ENCODE data around the gene SHANK2. TPM values are rescaled to one million over a fixed set of nuclear protein-coding genes. Genes with fewer than 3 reads are reported as not detected.

Gene SHANK2
- polyA plus RNA-seq, 3 donors = not detected

GRCh38 chr11:71212871-71213559 is 39.4 kb downstream of the SHANK2 start:
- H3K9me3 ChIP-seq (replicated peaks in 1 of 2; ENCODE audit: control insufficient read depth in 1 of 2, insufficient read depth in 1 of 2, low read length in 2 of 2) = no peaks in the 10 kb centered on the region
- H3K79me2 ChIP-seq (ENCODE audit: insufficient read depth, low read length) = no peaks in the 10 kb centered on the region
- H3K27me3 Mint-ChIP-seq (ENCODE audit: low read depth in 3 of 3) = peaks cover 2 to 11% (median 3%) of the 10 kb centered on the region in 3 donors
- no peaks in the 10 kb centered on the region for H3K36me3 Mint-ChIP-seq
- peaks cover 0 to 6% (median 0%) of the 10 kb centered on the region in 7 donors for H3K9me3 Mint-ChIP-seq
- no peak overlapping the region for H3K4me3 Mint-ChIP-seq
- H3K36me3 ChIP-seq (replicated peaks in 1 of 2; ENCODE audit: control insufficient read depth in 1 of 2, insufficient read depth in 2 of 2, low read length in 2 of 2) = no peaks in the 10 kb centered on the region
- no peak overlapping the region for H2AFZ ChIP-seq (ENCODE audit: insufficient read depth, low read depth, low read length, poor library complexity, severe bottlenecking)
- H3K9ac ChIP-seq (ENCODE audit: insufficient read depth, low read length, poor library complexity, severe bottlenecking) = no peak overlapping the region
- no peak overlapping the region for H3K4me3 ChIP-seq (replicated peaks in 1 of 3; ENCODE audit: low read depth in 2 of 3, low read length in 3 of 3)
- no peaks in the 10 kb centered on the region for H3K27me3 ChIP-seq (ENCODE audit: control insufficient read depth in 2 of 2, insufficient read depth in 2 of 2, low read length in 2 of 2)
- no peak overlapping the region for H3K4me2 ChIP-seq (replicated peaks; ENCODE audit: extremely low read depth, low read length, poor library complexity, severe bottlenecking)
- no peak for DNase-seq
- no peaks in the 10 kb centered on the region for H3K4me1 Mint-ChIP-seq
- intact Hi-C loops (cut with micrococcal nuclease) = no loop called here
- H3K27ac ChIP-seq (ENCODE audit: low read depth in 1 of 2, low read length in 2 of 2) = no peak overlapping the region
- WGBS (ENCODE audit: insufficient coverage) = 72% methylated on average over 8 of the region's 10 CpGs
- no peak overlapping the region for H3K27ac Mint-ChIP-seq
- H4K20me1 ChIP-seq (ENCODE audit: insufficient read depth, low read length) = no peaks in the 10 kb centered on the region
- H3K4me1 ChIP-seq (ENCODE audit: control insufficient read depth in 1 of 2, insufficient read depth in 2 of 2, low read length in 2 of 2) = no peaks in the 10 kb centered on the region
- TF ChIP-seq, protein P1, sequence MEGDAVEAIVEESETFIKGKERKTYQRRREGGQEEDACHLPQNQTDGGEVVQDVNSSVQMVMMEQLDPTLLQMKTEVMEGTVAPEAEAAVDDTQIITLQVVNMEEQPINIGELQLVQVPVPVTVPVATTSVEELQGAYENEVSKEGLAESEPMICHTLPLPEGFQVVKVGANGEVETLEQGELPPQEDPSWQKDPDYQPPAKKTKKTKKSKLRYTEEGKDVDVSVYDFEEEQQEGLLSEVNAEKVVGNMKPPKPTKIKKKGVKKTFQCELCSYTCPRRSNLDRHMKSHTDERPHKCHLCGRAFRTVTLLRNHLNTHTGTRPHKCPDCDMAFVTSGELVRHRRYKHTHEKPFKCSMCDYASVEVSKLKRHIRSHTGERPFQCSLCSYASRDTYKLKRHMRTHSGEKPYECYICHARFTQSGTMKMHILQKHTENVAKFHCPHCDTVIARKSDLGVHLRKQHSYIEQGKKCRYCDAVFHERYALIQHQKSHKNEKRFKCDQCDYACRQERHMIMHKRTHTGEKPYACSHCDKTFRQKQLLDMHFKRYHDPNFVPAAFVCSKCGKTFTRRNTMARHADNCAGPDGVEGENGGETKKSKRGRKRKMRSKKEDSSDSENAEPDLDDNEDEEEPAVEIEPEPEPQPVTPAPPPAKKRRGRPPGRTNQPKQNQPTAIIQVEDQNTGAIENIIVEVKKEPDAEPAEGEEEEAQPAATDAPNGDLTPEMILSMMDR (IDR thresholded peaks at IDR 0.05) = no peak

- H3K4me2 ChIP-seq (replicated peaks; ENCODE audit: extremely low read depth, low read length, poor library complexity, severe bottlenecking) = no peak overlapping the region
- Mint-ChIP-seq H3K27ac (no peak overlapping the region), H3K4me1 (no peaks in the 10 kb centered on the region), H3K9me3 (peaks cover 0 to 7% (median 1%) of the 10 kb centered on the region in 7 donors), H3K36me3 (no peaks in the 10 kb centered on the region), H3K27me3 (ENCODE audit: low read depth in 3 of 3) (peaks cover 3 to 9% (median 3%) of the 10 kb centered on the region in 3 donors), H3K4me3 (no peak overlapping the region)
- no peaks in the 10 kb centered on the region for H4K20me1 ChIP-seq (ENCODE audit: insufficient read depth, low read length)
- intact Hi-C loops (cut with micrococcal nuclease) = no loop called here
- no peak overlapping the region for H2AFZ ChIP-seq (ENCODE audit: insufficient read depth, low read depth, low read length, poor library complexity, severe bottlenecking)
- no peaks in the 10 kb centered on the region for H3K27me3 ChIP-seq (ENCODE audit: control insufficient read depth in 2 of 2, insufficient read depth in 2 of 2, low read length in 2 of 2)
- no peak overlapping the region for H3K9ac ChIP-seq (ENCODE audit: insufficient read depth, low read length, poor library complexity, severe bottlenecking)
- H3K27ac ChIP-seq (ENCODE audit: low read depth in 1 of 2, low read length in 2 of 2) = no peak overlapping the region
- no peak overlapping the region for H3K4me3 ChIP-seq (replicated peaks in 1 of 3; ENCODE audit: low read depth in 2 of 3, low read length in 3 of 3)
- no peaks in the 10 kb centered on the region for H3K4me1 ChIP-seq (ENCODE audit: control insufficient read depth in 1 of 2, insufficient read depth in 2 of 2, low read length in 2 of 2)
- H3K79me2 ChIP-seq (ENCODE audit: insufficient read depth, low read length) = no peaks in the 10 kb centered on the region
- TF ChIP-seq, protein P1 (IDR thresholded peaks at IDR 0.05) = no peak
- no CpG with 5 or more reads among the region's 2 CpGs for WGBS (ENCODE audit: insufficient coverage)
- H3K36me3 ChIP-seq (replicated peaks in 1 of 2; ENCODE audit: control insufficient read depth in 1 of 2, insufficient read depth in 2 of 2, low read length in 2 of 2) = no peaks in the 10 kb centered on the region
- no peak for DNase-seq
- no peaks in the 10 kb centered on the region for H3K9me3 ChIP-seq (replicated peaks in 1 of 2; ENCODE audit: control insufficient read depth in 1 of 2, insufficient read depth in 1 of 2, low read length in 2 of 2)
Measured at GRCh38 chr11:71211631-71212030, 40.7 kb downstream of the SHANK2 start.
